Tibial nerve (tissue), 4 donors: ENCODE measurements around the gene ASXL1. TPM values are rescaled to one million over a fixed set of nuclear protein-coding genes. Genes with fewer than 3 reads are reported as not detected.

Experiments used
- DNase-seq, 2 donors: peaks; one replicate each; pipeline ENCODE4 v3.0.0-alpha.2; 2019; ENCODE audit warnings: low spot score in 2 of 2
- H3K27ac ChIP-seq, 4 donors: fragments of 200-600 bp; sonication (generic) in 3 of 4; one replicate each; pipeline ENCODE4 v1.5.1; 2017 to 2019; ENCODE audit warnings: mild to moderate bottlenecking in 1 of 4
- H3K27me3 ChIP-seq, 2 donors: fragments of 200-600 bp; sonication (generic) in 1 of 2; one replicate each; pipeline versions ENCODE4 v1.5.1 to v1.6.0; 2017 to 2019
- H3K36me3 ChIP-seq, 3 donors: fragments of 200-600 bp; sonication (generic); one replicate each; pipeline ENCODE4 v1.5.1; 2018 to 2019
- H3K4me1 ChIP-seq, 4 donors: fragments of 200-600 bp; sonication (generic) in 3 of 4; one replicate each; pipeline ENCODE4 v1.5.1; 2017 to 2019
- H3K4me3 ChIP-seq, 4 donors: fragments of 200-600 bp; sonication (generic) in 3 of 4; one replicate each; pipeline ENCODE4 v1.5.1; 2017 to 2019; ENCODE audit warnings: mild to moderate bottlenecking in 1 of 4, moderate library complexity in 1 of 4
- H3K9me3 ChIP-seq, 4 donors: fragments of 200-600 bp; sonication (generic) in 3 of 4; one replicate each; pipeline ENCODE4 v1.5.1; 2017 to 2019
- CTCF ChIP-seq, 5 experiments: fragments of 200-600 bp in 3 of 5; fragments of 450-650 bp in 2 of 5; sonication (generic) in 3 of 5; IDR thresholded peaks; one replicate each; pipeline ENCODE4 v1.5.1; 2016 to 2019; ENCODE audit warnings: antibody characterized with exemption in 5 of 5, mild to moderate bottlenecking in 3 of 5, moderate library complexity in 2 of 5
- EP300 ChIP-seq, 2 donors: sonication (generic); formaldehyde crosslinking; IDR thresholded peaks; one replicate each; pipeline ENCODE4 v1.6.1; 2017; ENCODE audit warnings: antibody characterized with exemption in 2 of 2, mild to moderate bottlenecking in 1 of 2
- POLR2A ChIP-seq, 2 donors: fragments of 450-650 bp; IDR thresholded peaks; one replicate each; pipeline ENCODE4 v1.6.1; 2017; ENCODE audit warnings: antibody characterized with exemption in 2 of 2, mild to moderate bottlenecking in 2 of 2, moderate library complexity in 2 of 2
- WGBS, 2 donors: methylation state at CpG; one replicate each; pipeline ENCODE4 v1.1.5; 2018; 5-methylcytosine and 5-hydroxymethylcytosine counted together
- total RNA-seq, 4 donors: library from RNA; depleted of rRNA; stranded (reverse); fragments of >200 nt; gene quantifications; one replicate each; pipeline ENCODE4 v1.1.0, GENCODE V29; 2016

The ASXL1 gene
- total RNA-seq, 4 donors from 2014 or later = 108 to 194 (median 138) TPM

DNA sequence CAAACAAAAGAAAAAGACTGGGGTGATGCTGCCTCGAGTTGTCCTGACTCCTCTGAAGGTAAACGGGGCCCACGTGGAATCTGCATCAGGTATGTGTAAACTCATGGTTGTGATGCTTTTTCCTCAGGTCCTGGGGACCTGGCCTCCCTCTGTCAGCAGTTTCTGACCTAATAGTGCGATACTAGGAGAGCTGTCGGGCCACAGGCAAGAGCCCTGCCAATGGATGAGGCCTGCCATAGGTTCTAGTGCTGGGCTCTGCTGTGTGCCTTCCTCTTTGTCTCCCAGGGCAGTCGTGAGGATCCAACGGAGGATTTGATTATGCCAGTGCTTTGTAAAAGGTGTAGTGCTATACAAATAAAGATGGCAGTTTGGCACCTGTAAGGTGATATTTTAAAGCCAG lies 71.2 kb downstream of the ASXL1 start:
- H3K9me3 ChIP-seq = no peaks in the 10 kb centered on the region
- WGBS, 2 donors = 85 to 90% methylated on average over 7 of the region's 7 CpGs
- H3K4me1 ChIP-seq = peaks cover 0 to 15% (median 0%) of the 10 kb centered on the region in 4 donors
- H3K4me3 ChIP-seq = no peak overlapping the region
- no peaks in the 10 kb centered on the region for H3K27me3 ChIP-seq
- H3K36me3 ChIP-seq = peaks cover 0 to 69% (median 9%) of the 10 kb centered on the region in 3 donors
- no peak for TF ChIP-seq EP300 (IDR thresholded peaks at IDR 0.05)
- peak overlapping the region in 1 of 4 donors; percentile 6 for H3K27ac ChIP-seq
- no peak for DNase-seq

DNA sequence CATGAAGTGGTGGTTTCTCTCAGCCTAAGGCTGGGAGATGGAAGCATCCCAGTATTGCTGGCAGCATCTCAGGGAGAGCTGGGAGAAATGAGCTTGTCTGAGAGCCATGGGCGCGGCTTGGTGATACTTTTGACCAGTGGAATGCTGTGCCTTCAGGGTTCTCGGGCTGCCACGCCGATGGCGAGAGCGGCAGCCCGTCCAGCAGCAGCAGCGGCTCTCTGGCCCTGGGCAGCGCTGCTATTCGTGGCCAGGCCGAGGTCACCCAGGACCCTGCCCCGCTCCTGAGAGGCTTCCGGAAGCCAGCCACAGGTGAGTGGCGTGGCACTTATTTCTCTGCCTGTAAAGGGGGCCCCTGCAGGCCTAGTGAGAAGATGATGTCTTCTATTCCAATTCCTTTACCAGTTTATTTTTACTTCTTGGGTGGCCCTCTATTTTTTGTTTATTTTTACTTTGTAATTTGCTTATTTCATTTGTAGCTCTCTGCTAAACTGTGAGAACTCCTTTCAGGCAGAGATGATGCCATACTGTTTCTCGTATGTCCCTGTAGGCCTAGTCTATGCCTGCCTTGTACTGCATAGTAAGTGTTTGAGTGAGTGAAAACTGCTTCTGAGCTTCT lies 71.7 kb downstream of the ASXL1 start:
- no peak overlapping the region for H3K4me3 ChIP-seq
- no peaks in the 10 kb centered on the region for H3K27me3 ChIP-seq
- DNase-seq = no peak
- peak overlapping the region in 1 of 4 donors; percentile 6 for H3K27ac ChIP-seq
- peaks cover 0 to 15% (median 0%) of the 10 kb centered on the region in 4 donors for H3K4me1 ChIP-seq
- TF ChIP-seq CTCF (IDR thresholded peaks at IDR 0.05) (no peak), POLR2A (IDR thresholded peaks at IDR 0.05) (no peak), EP300 (IDR thresholded peaks at IDR 0.05) (no peak)
- WGBS, 2 donors = 78 to 81% methylated on average over 16 of the region's 16 CpGs
- H3K9me3 ChIP-seq = no peaks in the 10 kb centered on the region
- peaks cover 0 to 75% (median 9%) of the 10 kb centered on the region in 3 donors for H3K36me3 ChIP-seq

GRCh38 chr20:32431457-32431856 lies 73.3 kb downstream of the ASXL1 start:
- no peak for TF ChIP-seq CTCF (IDR thresholded peaks at IDR 0.05)
- no peak for TF ChIP-seq POLR2A (IDR thresholded peaks at IDR 0.05)
- TF ChIP-seq EP300 (IDR thresholded peaks at IDR 0.05) = no peak
- H3K27ac ChIP-seq = no peak overlapping the region
- DNase-seq = no peak
- 95 to 97% methylated on average over 12 of the region's 12 CpGs for WGBS, 2 donors
- peaks cover 0 to 91% (median 23%) of the 10 kb centered on the region in 3 donors for H3K36me3 ChIP-seq
- H3K4me3 ChIP-seq = no peak overlapping the region
- H3K9me3 ChIP-seq = no peaks in the 10 kb centered on the region
- no peaks in the 10 kb centered on the region for H3K27me3 ChIP-seq
- H3K4me1 ChIP-seq = peaks cover 0 to 15% (median 0%) of the 10 kb centered on the region in 4 donors

GRCh38 chr20:32432277-32432676 lies 74.1 kb downstream of the ASXL1 start:
- Histone ChIP-seq H3K4me1 (peaks cover 0 to 15% (median 0%) of the 10 kb centered on the region in 4 donors), H3K27me3 (no peaks in the 10 kb centered on the region), H3K36me3 (peaks cover 0 to 99% (median 26%) of the 10 kb centered on the region in 3 donors), H3K4me3 (no peak overlapping the region), H3K27ac (no peak overlapping the region), H3K9me3 (no peaks in the 10 kb centered on the region)
- 52 to 67% methylated on average over 2 of the region's 2 CpGs for WGBS, 2 donors
- no peak for TF ChIP-seq CTCF (IDR thresholded peaks at IDR 0.05)
- no peak for TF ChIP-seq POLR2A (IDR thresholded peaks at IDR 0.05)
- no peak for TF ChIP-seq EP300 (IDR thresholded peaks at IDR 0.05)
- DNase-seq = no peak

DNA sequence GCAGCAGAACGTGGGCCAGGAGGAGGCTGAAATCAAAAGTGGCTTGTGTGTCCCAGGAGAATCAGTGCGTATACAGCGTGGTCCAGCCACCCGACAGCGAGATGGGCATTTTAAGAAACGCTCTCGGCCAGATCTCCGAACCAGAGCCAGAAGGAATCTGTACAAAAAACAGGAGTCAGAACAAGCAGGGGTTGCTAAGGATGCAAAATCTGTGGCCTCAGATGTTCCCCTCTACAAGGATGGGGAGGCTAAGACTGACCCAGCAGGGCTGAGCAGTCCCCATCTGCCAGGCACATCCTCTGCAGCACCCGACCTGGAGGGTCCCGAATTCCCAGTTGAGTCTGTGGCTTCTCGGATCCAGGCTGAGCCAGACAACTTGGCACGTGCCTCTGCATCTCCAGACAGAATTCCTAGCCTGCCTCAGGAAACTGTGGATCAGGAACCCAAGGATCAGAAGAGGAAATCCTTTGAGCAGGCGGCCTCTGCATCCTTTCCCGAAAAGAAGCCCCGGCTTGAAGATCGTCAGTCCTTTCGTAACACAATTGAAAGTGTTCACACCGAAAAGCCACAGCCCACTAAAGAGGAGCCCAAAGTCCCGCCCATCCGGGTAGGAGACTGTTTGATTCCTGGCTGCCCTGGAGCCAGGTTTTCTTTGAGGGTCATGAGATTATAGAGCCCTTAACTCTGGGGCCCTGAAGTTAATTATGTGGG lies 75.3 kb downstream of the ASXL1 start:
- Histone ChIP-seq H3K4me1 (peaks cover 0 to 15% (median 0%) of the 10 kb centered on the region in 4 donors), H3K36me3 (peaks cover 0 to 99% (median 28%) of the 10 kb centered on the region in 3 donors), H3K9me3 (no peaks in the 10 kb centered on the region), H3K4me3 (no peak overlapping the region), H3K27me3 (no peaks in the 10 kb centered on the region), H3K27ac (peak overlapping the region in 1 of 4 donors; percentile 11)
- no peak for DNase-seq
- 63 to 68% methylated on average over 18 to 20 of the region's 20 CpGs for WGBS, 2 donors
- TF ChIP-seq EP300 (IDR thresholded peaks at IDR 0.05) = peak in 1 of 2 donors; percentile 49
- no peak for TF ChIP-seq POLR2A (IDR thresholded peaks at IDR 0.05)
- TF ChIP-seq CTCF (IDR thresholded peaks at IDR 0.05) = no peak
